GM18502 (cell line): Measurements from ENCODE around the gene KLK5.
"Not testable (repeated sequence)": the region's sequence is repeated elsewhere in the genome, so short reads cannot be mapped to it uniquely, and the experiment has no call there.

Source experiments
- ATAC-seq: cut with Tn5 transposase; IDR thresholded peaks from one replicate; pipeline ENCODE4 v1.9.1; 2021; ENCODE audit warnings: mild to moderate bottlenecking; ENCODE audit not compliant: unreplicated experiment, poor library complexity

KLK5 gene, protein sequence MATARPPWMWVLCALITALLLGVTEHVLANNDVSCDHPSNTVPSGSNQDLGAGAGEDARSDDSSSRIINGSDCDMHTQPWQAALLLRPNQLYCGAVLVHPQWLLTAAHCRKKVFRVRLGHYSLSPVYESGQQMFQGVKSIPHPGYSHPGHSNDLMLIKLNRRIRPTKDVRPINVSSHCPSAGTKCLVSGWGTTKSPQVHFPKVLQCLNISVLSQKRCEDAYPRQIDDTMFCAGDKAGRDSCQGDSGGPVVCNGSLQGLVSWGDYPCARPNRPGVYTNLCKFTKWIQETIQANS

DNA sequence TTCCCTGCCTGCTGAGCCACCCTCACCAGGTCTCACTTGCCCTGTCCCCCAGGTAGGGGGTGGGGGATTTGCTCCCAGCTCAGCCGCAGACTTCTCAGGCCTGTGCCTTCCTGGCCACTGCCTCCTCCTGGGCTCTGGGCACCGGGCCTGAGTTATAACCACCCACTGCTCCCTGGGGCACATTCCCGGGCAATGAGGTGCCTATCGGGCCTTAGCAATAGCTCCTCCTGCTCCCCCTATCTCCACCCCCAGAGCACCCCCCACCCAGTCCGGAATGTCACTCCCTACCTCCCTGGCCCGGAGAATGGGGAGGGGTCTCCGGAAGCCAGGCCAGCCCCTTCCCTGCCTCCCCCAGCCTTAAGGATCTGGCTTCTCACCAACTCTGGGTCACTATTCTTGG lies at the start of gene KLK5:
Gene KLK5, minus strand, starts transcription at position 129 of the 400 bp plus-strand sequence. CDS start 381 bp downstream, outside the sequence.
- no peak for ATAC-seq

GRCh38 chr19:51002089-51002532 lies 49.3 kb upstream of the KLK5 start:
- no peak for ATAC-seq

GRCh38 chr19:51001515-51001914 lies 48.7 kb upstream of the KLK5 start, which contains the start of gene KLK8:
Gene KLK8 (minus strand): TSS chr19:51001604. CDS start chr19:51001167, 437 bp downstream.
- no peak for ATAC-seq

GRCh38 chr19:51000981-51001380 lies 48.1 kb upstream of the KLK5 start:
- ATAC-seq = no peak

- no peak for ATAC-seq
Measured at GRCh38 chr19:51000426-51000825, 47.6 kb upstream of the KLK5 start.

DNA sequence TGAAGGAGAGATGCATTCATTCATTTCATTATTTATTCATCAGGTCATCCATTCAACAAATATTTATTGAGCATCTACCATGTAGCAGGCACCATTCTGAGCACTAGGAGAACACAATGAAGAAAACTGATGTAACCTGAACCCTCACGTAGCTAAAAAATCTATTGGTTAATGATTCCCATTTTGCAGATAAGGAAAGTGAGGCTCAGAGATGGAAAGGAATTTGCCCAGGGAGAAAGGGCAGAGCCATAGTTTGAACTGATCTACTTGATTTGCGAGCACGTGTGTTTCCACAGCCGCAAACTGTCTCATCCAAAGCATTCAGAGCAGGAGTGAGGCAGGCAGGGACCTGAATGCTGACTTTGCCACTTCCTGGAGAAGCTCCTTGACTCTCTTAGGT lies 45.8 kb upstream of the KLK5 start:
- no peak for ATAC-seq

DNA sequence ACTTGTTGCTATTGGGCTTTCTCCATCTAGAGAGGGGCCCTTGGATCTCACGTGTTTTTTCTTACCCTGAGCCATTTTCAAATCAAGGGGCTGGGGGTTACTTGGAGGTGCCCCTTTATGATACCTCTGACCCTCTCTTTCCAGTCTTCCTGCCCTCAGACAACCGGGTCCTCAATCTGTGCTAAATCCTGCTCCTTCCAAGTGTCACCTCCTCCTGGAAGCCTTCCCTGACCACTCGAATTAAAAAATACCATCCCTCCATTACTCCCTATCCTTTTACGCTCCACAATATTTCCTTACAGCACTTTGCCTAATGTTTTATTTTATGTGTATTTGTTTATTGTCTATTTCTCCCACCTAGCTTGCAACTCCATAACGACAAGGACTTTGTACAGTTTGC lies 45.2 kb upstream of the KLK5 start:
- no peak for ATAC-seq

DNA sequence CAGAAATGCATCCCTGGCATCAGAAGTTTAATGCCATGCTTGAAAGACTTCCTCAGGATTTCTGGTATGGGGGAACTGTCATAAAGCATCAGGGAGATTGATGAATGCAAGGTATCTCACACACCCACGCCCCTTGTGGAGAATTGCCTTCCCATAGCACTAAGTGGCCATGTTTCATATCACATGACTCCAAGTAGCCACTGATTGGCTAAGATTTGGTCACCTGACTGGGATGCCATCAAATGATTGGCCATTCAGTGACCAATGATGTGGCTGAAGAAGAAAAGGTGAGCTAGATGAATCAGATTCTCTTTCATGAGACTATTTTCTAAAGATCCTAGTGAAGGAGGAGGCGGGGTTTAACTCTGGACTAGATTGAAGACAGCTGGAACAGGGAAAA lies 41.3 kb upstream of the KLK5 start:
- no peak for ATAC-seq

DNA sequence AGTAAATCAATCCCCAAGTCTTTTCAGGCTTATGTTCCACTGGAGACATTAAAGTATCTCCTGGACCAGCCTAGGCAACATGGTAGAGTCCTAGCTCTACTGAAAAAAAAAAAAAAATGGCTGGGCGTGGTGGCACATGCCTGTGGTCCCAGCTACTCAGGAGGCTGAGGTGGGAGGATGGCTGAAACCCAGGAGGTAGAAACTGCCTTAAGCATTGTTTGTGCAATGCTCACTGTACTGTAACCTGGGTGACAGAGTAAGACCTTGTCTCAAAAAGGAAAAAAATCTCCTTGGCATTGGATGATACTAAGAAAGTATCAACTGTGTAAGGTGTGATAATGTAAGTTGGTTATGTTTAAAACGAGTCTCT lies 39.8 kb upstream of the KLK5 start:
- no peak for ATAC-seq

GRCh38 chr19:50984416-50984815 lies 31.6 kb upstream of the KLK5 start:
- not testable (repeated sequence) for ATAC-seq

GRCh38 chr19:50983625-50984292 lies 30.9 kb upstream of the KLK5 start, which contains the start of gene KLK7:
Gene KLK7 (minus strand): TSS chr19:50983917. CDS start chr19:50982399, 1,518 bp downstream.
- ATAC-seq = no peak

GRCh38 chr19:50982186-50982585 lies 29.3 kb upstream of the KLK5 start:
- ATAC-seq = no peak

- ATAC-seq = no peak
Measured at GRCh38 chr19:50981587-50982146, 28.8 kb upstream of the KLK5 start.

DNA sequence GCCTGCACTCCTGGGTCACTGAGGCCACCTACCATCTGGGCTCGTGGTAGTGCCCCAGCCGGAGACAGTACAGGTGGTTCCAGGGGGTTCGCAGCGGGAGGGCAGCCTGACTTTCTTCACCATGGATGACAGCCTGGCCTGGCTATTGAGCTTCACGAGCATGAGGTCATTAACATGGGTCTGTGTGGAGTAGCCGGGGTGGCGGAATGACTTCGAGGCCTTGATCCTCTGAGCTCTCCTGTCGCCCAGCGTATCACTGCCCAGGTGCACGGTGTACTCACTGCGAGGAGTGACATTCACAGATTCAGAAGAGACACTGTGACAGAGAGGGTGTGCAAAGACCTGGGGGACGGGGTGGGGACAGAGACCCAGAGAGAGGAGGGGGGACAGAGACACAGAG lies 27.4 kb upstream of the KLK5 start:
- ATAC-seq = no peak

DNA sequence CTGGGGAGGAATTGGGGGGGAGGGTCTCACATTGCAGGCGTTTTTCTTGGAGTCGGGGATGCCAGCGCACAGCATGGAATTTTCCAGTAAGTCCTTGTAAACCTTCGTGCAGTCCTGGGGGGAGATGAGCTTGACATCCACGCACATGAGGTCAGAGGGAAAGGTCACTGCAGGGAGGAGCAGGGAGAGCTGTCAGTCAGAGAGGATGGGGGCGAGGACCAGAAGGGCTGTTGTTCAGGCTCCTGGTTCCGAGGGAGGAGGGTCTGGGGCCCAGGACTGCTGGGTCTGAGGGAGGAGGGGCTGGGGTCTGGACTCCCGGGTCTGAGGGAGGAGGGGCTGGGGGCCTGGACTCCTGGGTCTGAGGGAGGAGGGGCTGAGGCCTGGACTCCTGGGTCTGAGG lies 26.9 kb upstream of the KLK5 start:
- ATAC-seq = no peak

- ATAC-seq = no peak
Measured at GRCh38 chr19:50978772-50979390, 26.0 kb upstream of the KLK5 start.

DNA sequence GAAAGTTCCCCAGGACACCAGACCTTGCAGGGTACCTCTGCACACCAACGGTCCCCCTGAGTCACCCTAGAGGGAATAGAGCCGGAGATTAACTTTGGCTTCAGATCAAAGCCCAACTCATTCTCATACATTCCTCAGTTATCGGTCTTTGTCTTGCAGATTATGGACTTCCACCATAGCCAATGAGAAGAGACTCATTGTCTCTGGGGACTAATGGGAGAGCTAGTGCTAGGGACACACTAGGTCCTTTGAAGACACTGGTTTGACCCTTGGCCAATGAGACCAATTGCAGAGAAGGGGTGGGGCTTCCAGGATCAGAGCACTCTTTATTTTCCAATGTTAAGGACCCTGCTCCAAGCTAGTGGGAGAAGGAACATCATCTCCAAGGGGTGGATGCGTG lies 24.8 kb upstream of the KLK5 start:
- no peak for ATAC-seq

- no peak for ATAC-seq
Measured at GRCh38 chr19:50975766-50976165, 22.9 kb upstream of the KLK5 start.

DNA sequence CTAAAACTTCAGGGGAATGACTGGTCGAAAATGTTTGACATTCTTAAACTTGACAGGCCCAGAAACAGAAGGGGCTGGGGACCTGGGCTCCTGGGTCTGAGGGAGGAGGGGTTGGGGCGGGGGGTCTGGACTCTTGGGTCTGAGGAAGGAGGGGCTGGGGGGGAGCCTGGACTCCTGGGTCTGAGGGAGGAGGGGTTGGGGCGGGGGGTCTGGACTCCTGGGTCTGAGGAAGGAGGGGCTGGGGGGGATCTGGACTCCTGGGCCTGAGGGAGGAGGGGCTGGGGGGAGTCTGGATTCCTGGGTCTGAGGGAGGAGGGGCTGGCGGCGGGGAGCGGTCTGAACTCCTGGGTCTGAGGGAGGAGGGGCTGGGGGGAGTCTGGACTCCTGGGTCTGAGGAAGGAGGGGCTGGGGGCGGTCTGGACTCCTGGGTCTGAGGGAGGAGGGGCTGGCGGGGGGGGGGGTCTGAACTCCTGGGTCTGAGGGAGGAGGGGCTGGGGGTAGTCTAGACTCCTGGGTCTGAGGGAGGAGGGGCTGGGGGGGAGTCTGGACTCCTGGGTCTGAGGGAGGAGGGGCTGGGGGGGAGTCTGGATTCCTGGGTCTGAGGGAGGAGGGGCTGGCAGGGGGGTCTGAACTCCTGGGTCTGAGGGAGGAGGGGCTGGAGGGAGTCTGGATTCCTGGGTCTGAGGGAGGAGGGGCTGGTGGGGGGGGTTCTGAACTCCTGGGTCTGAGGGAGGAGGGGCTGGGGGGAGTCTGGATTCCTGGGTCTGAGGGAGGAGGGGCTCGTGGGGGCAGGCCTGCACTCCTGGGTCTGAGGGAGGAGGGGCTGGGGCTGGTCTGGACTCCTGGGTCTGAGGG lies 22.1 kb upstream of the KLK5 start:
- ATAC-seq = no peak

DNA sequence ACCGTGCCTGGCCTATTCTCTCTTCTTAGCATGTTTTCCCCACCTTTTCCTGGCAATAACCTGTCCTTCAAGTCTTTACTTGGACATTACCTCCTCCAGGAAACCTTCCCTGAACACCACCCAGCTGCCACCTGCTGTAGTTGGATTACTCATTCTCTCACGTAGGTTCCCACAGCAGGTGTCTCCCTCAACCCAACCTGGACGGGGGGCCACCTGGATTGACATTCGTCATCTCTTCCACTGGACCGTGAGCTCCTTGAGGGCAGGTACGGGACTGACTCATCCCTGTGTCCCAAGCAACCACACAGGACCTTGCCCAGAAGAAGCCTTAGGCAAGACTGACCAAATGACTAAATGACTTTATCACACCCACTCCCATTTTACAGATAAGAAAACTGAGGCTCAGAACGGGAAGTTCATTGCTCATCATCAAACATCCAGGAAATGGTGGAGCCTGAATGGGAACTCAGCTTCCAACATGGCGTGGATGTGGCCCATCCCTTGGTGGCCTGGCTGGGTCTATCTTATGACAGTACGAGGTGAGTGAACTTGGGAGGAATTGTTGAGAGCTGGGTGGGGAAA lies 20.0 kb upstream of the KLK5 start:
- ATAC-seq = no peak
